HG02973 (cell line): Measurements from ENCODE around the gene LEP.

Experiments
- ATAC-seq: cut with Tn5 transposase; IDR thresholded peaks from one replicate; pipeline ENCODE4 v1.9.1; 2021; ENCODE audit warnings: moderate library complexity; ENCODE audit not compliant: unreplicated experiment

LEP gene

GRCh38 chr7:128240696-128241386 is at the start of gene LEP:
Gene LEP, plus strand, starts transcription at chr7:128241278. Its CDS starts 10,741 bp downstream, at chr7:128252019.
- ATAC-seq, result no peak

GRCh38 chr7:128192497-128193142 is 48.5 kb upstream of the LEP start:
- ATAC-seq, result no peak

DNA sequence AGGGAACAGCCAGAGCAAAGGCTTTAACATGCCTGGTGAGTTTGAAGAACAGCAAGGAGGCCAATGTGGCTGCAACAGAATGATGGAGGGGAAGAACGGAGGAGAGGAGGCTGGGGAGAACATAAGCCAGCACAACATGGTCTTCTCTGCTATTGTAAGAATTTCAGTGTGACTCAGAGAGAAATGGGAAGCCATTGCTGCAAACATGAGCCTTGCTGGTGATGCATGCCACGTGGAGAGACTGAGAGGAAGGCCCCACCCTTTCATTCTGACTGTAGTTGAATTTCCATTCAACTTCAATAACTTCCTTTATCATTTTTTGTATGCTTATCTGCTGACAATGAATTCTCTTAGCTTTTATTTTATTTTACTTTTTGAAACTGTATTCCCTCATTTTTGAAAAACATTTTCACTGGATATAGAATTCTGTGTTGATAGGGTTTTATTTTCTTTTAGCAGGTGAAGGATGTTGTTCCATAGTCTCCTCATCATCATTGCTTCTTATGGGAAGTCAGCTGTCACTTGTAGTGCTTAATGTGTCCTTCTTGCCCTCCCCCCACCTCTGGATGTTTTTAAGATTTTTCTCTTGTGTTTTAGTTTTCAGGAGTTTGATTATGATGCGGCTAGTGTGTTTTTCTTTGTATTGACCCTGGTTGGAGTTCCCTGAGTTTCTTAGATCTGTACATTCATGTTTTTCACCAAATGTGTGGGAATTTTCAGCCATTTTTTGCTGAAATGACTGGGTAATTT is 46.4 kb upstream of the LEP start:
- ATAC-seq, result no peak

DNA sequence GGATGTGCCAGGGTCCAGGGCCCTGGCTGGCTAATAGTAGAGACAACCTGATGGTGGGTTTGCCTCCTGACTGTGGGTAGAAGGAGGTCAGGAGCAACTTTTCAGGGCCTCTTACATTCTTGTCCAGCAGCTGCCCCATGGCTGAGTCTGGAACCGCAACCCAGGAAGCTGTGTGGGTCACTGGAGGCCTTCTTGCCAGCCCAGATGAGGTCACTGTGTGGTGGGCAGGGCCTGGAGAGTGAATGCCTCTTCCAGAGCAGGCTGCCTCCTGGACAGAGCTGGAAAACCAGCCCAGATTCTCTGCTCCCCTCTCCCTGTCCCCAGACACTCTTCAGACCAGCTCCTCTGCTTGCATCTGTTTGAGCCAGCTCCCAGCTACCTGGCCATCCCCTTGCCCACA is 43.5 kb upstream of the LEP start:
- no peak for ATAC-seq

GRCh38 chr7:128197989-128198580 is 43.0 kb upstream of the LEP start:
- ATAC-seq, result no peak

DNA sequence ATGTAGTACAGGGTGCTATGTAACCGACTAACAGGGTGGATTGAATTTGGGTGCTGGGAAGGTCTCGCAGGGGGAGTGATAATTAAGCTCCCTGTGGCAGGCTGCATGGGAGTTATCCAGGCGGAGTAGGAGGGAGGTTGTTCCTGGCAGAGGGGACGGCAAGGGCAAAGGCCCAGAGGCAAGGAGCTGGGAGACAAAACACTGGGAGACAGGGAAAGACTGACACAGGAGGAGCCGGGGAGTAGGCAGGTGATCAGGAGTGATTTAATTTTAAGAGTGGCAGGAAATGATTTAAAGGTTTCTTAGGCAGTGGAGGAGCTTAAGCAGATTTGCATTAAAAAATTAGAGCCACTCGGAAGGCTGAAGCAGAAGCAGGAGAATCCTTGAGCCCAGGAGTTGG is 40.7 kb upstream of the LEP start:
- no peak for ATAC-seq

GRCh38 chr7:128201067-128201689 is 39.9 kb upstream of the LEP start:
- ATAC-seq, result no peak

DNA sequence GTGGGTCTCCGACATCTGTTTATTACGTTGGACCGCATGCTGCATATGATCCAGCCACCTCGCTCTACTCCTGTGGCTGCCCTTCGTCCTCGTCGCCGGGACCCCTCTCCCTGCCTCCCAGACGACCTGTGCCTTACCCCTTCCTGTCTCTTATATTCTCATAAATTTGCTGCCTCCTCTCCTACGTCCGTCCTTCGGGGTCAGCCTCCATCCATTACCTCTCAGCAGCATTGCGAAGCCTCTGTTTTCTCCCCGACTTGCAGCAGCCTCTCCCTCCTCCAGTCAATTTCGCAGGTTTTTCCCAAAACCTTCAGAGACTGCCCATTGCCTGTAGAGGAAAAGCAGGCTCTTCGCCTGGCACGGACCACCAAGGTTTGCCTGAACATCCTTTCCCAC is 39.4 kb upstream of the LEP start:
- no peak for ATAC-seq

DNA sequence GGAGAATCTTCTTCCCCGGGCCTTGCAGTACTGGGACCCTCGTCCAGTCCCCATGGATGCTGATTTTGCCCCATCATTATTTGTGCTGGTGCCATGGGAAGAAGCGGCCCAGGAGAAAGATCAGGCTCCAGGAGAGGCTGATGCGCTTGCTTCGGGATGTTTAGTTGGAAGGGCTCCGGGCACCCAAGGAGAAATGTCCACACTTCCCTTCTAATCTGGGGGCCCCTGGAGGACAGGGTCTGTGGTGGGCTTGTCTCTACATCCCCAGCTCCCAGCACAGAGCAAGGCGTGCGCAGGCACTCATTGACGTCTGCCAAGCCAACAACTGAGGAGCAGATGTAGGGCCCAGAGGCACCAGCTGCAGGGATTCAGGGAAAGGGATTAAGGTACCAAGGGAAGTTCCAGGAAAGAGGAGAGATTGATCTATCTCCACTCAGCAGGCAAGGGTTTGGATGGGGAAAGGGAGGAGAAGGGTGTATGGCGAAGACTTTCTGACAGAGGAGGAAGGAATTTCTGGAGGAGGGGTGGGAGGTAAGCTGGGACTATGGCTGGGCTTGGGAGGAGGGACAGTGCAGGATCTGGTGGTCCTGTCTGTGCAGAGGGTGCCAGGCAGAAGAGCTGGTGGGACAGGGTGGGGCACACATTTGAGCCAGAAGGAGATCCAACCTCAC is 38.7 kb upstream of the LEP start:
- no peak for ATAC-seq

DNA sequence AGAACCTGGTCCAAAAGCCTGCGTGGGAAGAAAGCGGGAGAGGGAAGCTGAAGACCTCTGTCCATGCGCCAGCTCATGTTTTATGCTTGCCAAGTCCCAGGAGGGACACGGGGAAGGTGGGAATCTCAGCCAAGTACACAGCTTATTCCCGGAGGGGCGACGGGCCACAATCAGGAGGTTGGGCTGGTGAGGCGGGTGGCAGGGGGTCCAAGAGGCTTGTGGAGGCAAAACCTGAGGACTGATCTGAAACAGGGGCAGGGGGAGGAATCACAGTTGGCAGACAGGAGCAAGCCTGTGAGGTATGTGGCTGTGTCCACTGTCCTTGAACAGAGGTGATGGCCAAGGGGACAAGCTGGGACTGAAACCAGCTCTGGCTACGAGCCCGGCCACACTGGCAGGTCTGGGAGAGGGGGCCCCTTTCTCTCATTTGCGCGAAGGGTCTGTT is 38.0 kb upstream of the LEP start:
- ATAC-seq, result no peak

DNA sequence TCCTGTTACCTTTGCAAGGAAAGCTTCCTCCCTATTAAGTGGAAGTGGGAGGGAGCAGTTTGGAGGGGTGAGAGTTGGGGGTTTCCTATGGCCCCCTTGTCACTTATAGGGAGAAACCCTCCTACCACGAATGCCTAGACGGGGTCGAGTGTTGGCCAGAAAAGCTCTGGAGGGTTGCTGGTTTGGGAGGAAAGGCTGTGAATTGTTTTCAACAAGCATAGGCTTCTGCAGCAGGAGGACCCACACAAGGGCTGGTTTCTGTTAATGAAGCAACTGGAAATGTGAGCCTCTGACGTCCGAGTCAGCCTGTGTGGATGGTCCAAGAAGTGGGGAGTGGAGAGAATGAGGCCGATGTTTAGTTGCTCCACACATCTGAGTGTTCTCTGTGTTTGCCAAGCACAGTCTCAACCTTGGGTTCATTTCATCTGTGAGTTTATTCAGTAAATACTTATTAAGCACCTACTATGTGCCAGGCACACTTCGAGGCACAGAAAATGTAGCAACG is 37.3 kb upstream of the LEP start:
- no peak for ATAC-seq

- no peak for ATAC-seq
Observed at GRCh38 chr7:128204455-128204854, 36.6 kb upstream of the LEP start.

DNA sequence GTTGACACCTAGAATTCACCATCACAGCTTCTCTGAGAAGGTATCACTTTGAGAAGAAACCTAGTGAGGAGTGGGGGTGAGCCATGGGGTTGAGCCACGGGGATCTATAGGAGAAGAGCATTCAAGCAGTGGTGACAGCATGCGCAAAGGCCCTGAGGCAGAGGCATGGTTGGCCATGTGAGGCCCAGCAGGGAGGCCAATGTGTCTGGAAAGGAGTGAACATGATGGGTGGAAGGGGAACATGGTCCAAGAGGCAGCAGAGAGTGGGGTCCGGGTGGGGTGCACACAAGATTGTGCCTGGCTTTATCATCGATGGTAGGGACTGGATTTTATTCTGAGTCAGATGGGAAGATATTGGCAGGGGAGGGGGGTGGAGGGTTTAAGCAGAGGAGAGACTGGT is 36.0 kb upstream of the LEP start:
- no peak for ATAC-seq

DNA sequence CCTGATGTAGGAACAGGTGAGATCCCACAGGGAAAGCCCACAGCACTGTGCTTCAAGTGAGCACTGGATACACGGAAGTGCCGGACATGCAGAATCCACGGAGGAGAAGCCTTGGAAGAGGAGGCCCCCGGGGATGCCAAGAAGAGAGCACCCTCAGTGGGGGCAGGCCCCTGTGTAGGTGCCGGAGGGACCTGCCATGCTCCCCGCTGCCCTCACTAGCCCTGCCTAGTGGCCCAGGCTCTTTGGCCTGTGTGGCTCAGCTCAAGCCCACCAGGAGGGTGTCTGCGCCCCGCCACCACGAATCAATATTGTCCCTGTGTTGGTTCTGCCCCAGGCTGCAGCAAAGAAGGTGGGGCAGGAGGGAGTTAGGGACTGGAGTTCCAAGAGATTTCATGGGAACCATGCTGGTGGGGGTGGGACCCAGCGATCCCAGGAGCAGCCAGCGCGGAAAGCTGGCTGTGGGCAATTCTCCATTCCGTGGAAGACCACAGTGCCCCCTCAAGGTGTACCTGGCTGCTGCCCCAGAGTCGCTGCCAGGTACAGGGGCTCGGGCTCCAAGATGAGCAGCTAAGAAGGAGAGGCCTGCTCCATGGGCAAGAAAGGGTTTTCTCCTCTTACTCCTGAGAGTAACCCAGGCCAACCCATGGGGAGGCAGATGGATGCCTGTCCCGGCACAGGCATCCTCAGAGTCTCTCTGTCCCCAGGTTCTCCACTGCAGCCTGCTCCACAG is 34.9 kb upstream of the LEP start:
- ATAC-seq, result no peak

DNA sequence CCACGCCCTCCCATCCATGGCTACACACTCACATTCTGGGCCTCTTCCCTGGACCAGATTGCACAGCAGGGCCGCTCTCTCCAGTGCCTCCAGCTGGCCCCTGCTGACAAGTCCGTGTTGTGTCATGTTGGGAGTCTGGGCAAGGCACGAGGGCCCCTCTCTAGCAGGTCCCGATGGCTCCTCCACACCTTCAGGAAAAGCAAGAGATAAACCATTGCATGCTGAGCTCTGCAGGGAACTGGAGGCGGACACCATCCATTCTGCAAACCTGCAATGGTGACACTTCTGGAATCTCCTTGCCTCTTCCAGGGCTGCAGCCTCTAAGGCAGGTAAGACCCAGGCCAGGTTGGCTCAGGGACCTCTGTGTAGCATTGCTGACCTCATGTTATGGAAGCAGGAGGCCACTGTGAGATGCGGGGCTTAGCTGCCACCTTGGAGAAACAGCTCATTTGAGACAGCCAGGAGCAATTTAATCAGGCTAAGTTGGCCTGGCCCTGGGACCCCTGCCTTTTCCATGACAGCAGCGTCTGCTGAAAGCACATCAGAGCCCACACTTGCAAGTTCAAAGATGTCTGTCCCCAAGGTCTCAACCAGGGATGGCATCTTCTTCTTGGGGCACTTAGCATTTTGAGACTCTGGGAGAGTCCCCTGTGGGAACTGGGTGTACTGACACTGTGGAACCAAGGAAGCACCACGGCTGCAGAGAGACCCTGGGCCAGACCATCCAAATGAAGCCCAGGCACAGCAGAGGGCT is 34.2 kb upstream of the LEP start:
- no peak for ATAC-seq

- ATAC-seq, result no peak
Observed at GRCh38 chr7:128207609-128208008, 33.5 kb upstream of the LEP start.

DNA sequence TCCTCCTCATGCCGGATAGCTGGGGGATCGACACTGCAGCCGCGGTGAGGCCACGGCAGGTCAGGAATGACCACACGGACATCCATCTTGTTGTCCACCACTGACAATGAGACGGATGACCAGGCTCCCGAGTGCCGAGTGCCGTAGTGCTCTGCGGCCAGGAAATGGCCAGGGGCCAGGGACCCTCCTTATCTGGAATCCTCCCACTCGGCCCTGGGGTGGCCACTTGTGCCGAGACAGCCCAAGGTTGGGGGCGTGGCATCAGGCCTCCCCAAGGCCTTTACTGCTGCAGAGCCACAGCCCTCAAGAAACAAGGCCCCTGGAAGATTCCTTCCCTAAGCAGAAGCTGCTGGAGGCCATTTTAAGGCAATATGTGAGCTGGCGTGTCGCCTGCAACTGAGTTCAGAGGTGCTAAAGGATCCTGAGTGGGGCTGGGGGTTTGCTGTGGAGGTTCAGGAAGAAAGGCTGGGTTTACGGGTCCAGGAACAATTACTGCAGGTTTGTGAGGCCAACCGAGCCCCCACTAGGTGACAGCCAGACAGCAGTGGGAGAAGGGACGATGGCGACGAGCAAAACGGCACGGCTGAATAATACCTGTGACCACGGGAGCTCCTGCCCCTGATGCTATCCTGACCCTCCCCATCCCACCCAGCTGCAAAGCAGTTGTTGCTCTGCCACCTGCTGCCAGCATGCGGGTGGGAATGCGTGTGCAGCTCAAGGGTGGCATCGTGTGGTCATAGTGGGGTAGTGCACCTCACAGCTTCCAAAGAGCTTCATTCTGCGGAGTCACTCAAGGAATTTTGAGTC is 31.6 kb upstream of the LEP start:
- peak; percentile 72 for ATAC-seq

DNA sequence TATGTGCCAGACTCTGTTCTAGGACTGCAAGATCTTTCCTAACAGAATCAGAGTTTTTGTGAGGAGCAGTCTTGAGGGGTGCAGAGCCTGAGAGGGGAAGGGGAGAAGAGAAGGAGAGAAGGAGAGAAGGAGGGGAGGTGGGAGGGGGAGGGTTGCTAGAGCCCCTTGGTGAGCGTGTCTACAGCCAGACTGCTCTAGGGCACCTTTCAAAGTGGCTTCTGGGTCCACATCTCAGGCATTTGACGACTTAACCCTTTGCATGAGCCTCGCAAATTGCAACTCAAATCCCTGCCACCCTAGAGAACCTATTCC is 31.1 kb upstream of the LEP start:
- no peak for ATAC-seq
